NT2/D1 (cell line): Measurements from ENCODE around the gene NR3C1.
"Not testable (repeated sequence)": the region's sequence is repeated elsewhere in the genome, so short reads cannot be mapped to it uniquely, and the experiment has no call there.

Experiments used
- DNase-seq: peaks from one replicate; pipeline ENCODE4 v3.0.0-alpha.2; 2011; ENCODE audit warnings: low read depth, low spot score
- H3K27me3 ChIP-seq: 2 replicates; pipeline ENCODE4 v1.6.0; 2011; ENCODE audit warnings: mild to moderate bottlenecking; ENCODE audit not compliant: insufficient read length, insufficient read depth
- H3K36me3 ChIP-seq: 2 replicates; pipeline ENCODE4 v1.6.1; 2011; ENCODE audit warnings: mild to moderate bottlenecking, low read length, mixed read lengths; ENCODE audit not compliant: insufficient read depth, insufficient read length
- H3K4me1 ChIP-seq: 2 replicates; pipeline ENCODE4 v1.5.1; 2011; ENCODE audit not compliant: insufficient read depth, insufficient read length
- H3K4me3 ChIP-seq: 2 replicates; pipeline ENCODE4 v1.5.1; 2011; ENCODE audit warnings: low read depth; ENCODE audit not compliant: insufficient read length
- H3K9ac ChIP-seq: 2 replicates; pipeline ENCODE4 v1.6.0; 2011; ENCODE audit warnings: low read depth; ENCODE audit not compliant: insufficient read length
- H3K9me3 ChIP-seq: 2 replicates; pipeline ENCODE4 v1.5.1; 2011; ENCODE audit warnings: mild to moderate bottlenecking, low read length; ENCODE audit not compliant: insufficient read depth
- SUZ12 ChIP-seq: IDR thresholded peaks from 2 replicates; pipeline ENCODE4 v1.6.1; 2011; ENCODE audit not compliant: insufficient read length, insufficient read depth; ENCODE audit errors: extremely low read depth
- YY1 ChIP-seq: IDR thresholded peaks from 2 replicates; pipeline ENCODE4 v1.6.1; 2011; ENCODE audit not compliant: insufficient read length, insufficient read depth
- ZNF274 ChIP-seq: IDR thresholded peaks from 2 replicates; pipeline ENCODE4 v1.6.1; 2011; ENCODE audit warnings: mild to moderate bottlenecking, low read depth, low read length

NR3C1 gene

GRCh38 chr5:143328589-143329220 lies 74.8 kb downstream of the NR3C1 start:
- no peak overlapping the region for H3K4me3 ChIP-seq
- H3K27me3 ChIP-seq: no peaks in the 10 kb centered on the region
- no peak for TF ChIP-seq SUZ12
- H3K4me1 ChIP-seq: no peaks in the 10 kb centered on the region
- no peak for DNase-seq
- peaks cover 13% of the 10 kb centered on the region; the same call in 1 of the 2 replicates for H3K9me3 ChIP-seq
- no peaks in the 10 kb centered on the region for H3K36me3 ChIP-seq
- no peak overlapping the region for H3K9ac ChIP-seq

- not testable (repeated sequence) for H3K27me3 ChIP-seq, H3K36me3 ChIP-seq, DNase-seq, H3K4me3 ChIP-seq, H3K9ac ChIP-seq, H3K4me1 ChIP-seq
- H3K9me3 ChIP-seq: peaks cover 13% of the 10 kb centered on the region; the same call in 1 of the 2 replicates
Observed at GRCh38 chr5:143325086-143325485, 78.4 kb downstream of the NR3C1 start.

- not testable (repeated sequence) for H3K36me3 ChIP-seq, DNase-seq, H3K9ac ChIP-seq, H3K4me1 ChIP-seq, H3K27me3 ChIP-seq, H3K4me3 ChIP-seq, H3K9me3 ChIP-seq
Observed at GRCh38 chr5:143322931-143323630, 80.4 kb downstream of the NR3C1 start.

- H3K4me1 ChIP-seq: no peaks in the 10 kb centered on the region
- H3K4me3 ChIP-seq: no peak overlapping the region
- no peaks in the 10 kb centered on the region for H3K27me3 ChIP-seq
- H3K36me3 ChIP-seq: no peaks in the 10 kb centered on the region
- no peak overlapping the region for H3K9ac ChIP-seq
- no peaks in the 10 kb centered on the region; the same call in 1 of the 2 replicates for H3K9me3 ChIP-seq
- no peak for TF ChIP-seq YY1
- TF ChIP-seq ZNF274: no peak
- no peak for TF ChIP-seq SUZ12
- DNase-seq: no peak
Observed at GRCh38 chr5:143322176-143322575, 81.3 kb downstream of the NR3C1 start.

- Histone ChIP-seq H3K27me3 (no peaks in the 10 kb centered on the region), H3K4me3 (no peak overlapping the region), H3K36me3 (no peaks in the 10 kb centered on the region), H3K9ac (no peak overlapping the region), H3K4me1 (no peaks in the 10 kb centered on the region), H3K9me3 (no peaks in the 10 kb centered on the region)
- DNase-seq: no peak
- TF ChIP-seq SUZ12 (no peak), ZNF274 (no peak), YY1 (no peak)
Observed at GRCh38 chr5:143319437-143320227, 83.9 kb downstream of the NR3C1 start.

GRCh38 chr5:143318833-143319232 lies 84.7 kb downstream of the NR3C1 start:
- no peak for DNase-seq
- TF ChIP-seq SUZ12: no peak
- no peak for TF ChIP-seq YY1
- TF ChIP-seq ZNF274: no peak

GRCh38 chr5:143318270-143318669 lies 85.2 kb downstream of the NR3C1 start:
- H3K27me3 ChIP-seq: no peaks in the 10 kb centered on the region
- H3K4me3 ChIP-seq: no peak overlapping the region
- H3K9ac ChIP-seq: no peak overlapping the region
- H3K36me3 ChIP-seq: no peaks in the 10 kb centered on the region
- DNase-seq: no peak
- no peaks in the 10 kb centered on the region for H3K9me3 ChIP-seq
- TF ChIP-seq ZNF274: no peak
- TF ChIP-seq YY1: no peak
- no peak for TF ChIP-seq SUZ12
- no peaks in the 10 kb centered on the region for H3K4me1 ChIP-seq

More at GRCh38 chr5:143318833-143319232, 84.7 kb downstream of the NR3C1 start:
- Histone ChIP-seq H3K36me3 (no peaks in the 10 kb centered on the region), H3K4me1 (no peaks in the 10 kb centered on the region), H3K4me3 (no peak overlapping the region), H3K9me3 (no peaks in the 10 kb centered on the region), H3K27me3 (no peaks in the 10 kb centered on the region), H3K9ac (no peak overlapping the region)
